Activated naive CD8-positive, alpha-beta T cell (primary cell): ENCODE results near the gene TENM3.
"Not testable (repeated sequence)": the region's sequence is repeated elsewhere in the genome, so short reads cannot be mapped to it uniquely, and the experiment has no call there.

Experiments
- H3K27ac Mint-ChIP-seq: one replicate; pipeline ENCODE4 v1.8.0; 2021; ENCODE audit warnings: mixed read lengths
- H3K27me3 Mint-ChIP-seq: one replicate; pipeline ENCODE4 v1.8.0; 2021; ENCODE audit warnings: mixed read lengths
- H3K36me3 Mint-ChIP-seq: one replicate; pipeline ENCODE4 v1.8.0; 2021; ENCODE audit warnings: mixed read lengths
- H3K4me1 Mint-ChIP-seq: one replicate; pipeline ENCODE4 v1.8.0; 2021; ENCODE audit warnings: low read depth, mixed read lengths
- H3K4me3 Mint-ChIP-seq: one replicate; pipeline ENCODE4 v1.8.0; 2021; ENCODE audit warnings: mild to moderate bottlenecking, mixed read lengths
- H3K9me3 Mint-ChIP-seq: one replicate; pipeline ENCODE4 v1.8.0; 2021; ENCODE audit warnings: low read depth, mixed read lengths

The TENM3 gene

DNA sequence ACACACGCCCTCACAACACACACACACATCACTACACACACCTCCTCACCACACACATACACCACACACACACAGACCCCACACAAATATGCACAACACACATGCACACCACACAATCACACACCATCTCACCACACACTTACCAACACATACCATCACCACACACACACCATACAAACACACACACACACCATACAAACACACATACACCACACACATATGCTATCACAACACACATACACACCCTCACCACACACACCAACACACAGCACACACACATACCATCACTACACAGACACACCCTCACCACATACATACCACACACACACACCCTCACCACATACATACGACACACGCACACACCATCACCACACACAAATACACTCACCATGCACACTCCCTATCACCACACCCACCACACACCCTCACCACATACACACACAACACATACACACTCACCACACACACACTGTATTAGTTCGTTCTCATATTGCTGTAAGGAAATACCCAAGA is 567.0 kb downstream of the TENM3 start:
- Mint-ChIP-seq H3K27ac (no peak overlapping the region), H3K36me3 (peaks cover 3% of the 10 kb centered on the region), H3K4me3 (no peak overlapping the region), H3K27me3 (no peaks in the 10 kb centered on the region), H3K9me3 (peaks cover 7% of the 10 kb centered on the region), H3K4me1 (peaks cover 9% of the 10 kb centered on the region)

DNA sequence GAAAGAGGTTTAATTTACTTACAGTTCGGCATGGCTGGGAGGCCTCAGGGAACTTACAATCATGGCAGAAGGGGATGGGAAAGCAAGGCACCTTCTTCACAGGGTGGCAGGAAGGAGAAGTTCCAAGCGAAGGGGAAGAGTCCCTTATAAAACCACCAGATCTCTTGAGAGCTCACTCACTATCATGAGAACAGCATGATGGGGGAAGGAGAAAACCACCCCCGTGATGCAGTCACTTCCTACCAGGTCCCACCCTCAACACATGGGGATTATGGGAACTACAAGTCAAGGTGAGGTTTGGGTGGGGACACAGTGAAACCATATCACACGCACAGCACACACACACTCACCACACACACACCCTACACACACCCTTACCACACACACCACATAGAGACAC is 569.7 kb downstream of the TENM3 start:
- no peaks in the 10 kb centered on the region for H3K27me3 Mint-ChIP-seq
- H3K36me3 Mint-ChIP-seq = peaks cover 3% of the 10 kb centered on the region
- H3K27ac Mint-ChIP-seq = no peak overlapping the region
- H3K4me3 Mint-ChIP-seq = no peak overlapping the region
- H3K4me1 Mint-ChIP-seq = peaks cover 3% of the 10 kb centered on the region
- peaks cover 7% of the 10 kb centered on the region for H3K9me3 Mint-ChIP-seq

DNA sequence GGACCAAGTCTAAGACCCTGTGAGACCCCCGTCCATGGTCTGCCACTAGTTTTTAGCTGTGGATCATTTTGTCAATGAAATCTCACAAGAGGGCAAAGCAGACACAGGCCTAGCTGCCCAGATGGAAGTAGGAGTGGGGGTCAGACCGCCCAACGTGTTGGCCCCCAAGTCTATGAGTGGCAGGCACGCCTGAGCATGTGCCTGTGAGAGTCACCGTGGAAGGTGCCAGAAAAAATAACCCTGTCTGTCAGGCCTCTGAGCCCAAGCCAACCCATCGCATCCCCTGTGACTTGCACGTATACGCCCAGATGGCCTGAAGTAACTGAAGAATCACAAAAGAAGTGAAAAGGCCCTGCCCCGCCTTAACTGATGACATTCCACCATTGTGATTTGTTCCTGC is 570.9 kb downstream of the TENM3 start:
- H3K27me3 Mint-ChIP-seq, H3K36me3 Mint-ChIP-seq, H3K27ac Mint-ChIP-seq: not testable (repeated sequence)

DNA sequence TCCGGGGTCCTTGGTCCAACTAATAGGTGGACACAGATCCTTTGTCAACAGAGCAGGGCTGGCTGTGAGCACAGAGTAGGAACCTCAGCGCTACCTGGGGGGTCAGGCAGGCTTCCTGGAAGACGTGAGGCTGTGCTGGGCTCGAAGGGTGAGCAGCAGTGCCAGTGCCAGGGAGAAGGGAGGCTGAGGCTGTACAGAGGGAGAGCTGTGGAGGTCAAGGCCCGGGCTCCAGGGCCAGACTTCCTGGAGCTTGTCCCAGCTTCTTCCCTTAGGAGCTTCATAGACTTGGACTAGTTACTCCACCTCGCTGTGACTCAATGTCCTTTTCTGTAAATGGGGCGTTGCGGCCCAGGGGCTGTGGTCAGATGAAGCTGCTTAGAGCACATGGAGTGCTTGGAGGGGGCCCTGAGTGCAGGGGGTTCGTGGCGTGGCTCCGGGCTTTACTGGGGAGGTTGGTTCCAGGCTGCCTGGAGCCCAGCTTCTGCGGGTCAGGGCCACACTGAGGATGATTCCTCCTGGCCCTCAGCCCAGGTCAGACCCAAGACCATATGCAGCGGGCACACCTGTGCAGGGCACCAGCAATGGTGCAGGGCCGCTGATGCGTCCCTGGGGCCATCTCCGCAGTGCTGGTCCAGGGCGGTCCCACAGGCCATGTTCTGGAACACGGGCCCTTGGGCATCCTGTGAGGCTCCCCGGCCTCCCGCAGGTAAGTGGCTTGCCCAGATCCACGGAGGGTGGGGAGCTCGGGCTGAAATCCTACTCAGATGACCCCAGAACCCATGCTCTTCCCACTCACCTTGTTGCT is 575.9 kb downstream of the TENM3 start:
- Mint-ChIP-seq H3K36me3 (no peaks in the 10 kb centered on the region), H3K27ac (no peak overlapping the region), H3K4me3 (no peak overlapping the region), H3K27me3 (no peaks in the 10 kb centered on the region), H3K9me3 (no peaks in the 10 kb centered on the region), H3K4me1 (no peaks in the 10 kb centered on the region)

More for the DNA sequence above, 570.9 kb downstream of the TENM3 start:
- not testable (repeated sequence) for H3K9me3 Mint-ChIP-seq, H3K4me1 Mint-ChIP-seq, H3K4me3 Mint-ChIP-seq

DNA sequence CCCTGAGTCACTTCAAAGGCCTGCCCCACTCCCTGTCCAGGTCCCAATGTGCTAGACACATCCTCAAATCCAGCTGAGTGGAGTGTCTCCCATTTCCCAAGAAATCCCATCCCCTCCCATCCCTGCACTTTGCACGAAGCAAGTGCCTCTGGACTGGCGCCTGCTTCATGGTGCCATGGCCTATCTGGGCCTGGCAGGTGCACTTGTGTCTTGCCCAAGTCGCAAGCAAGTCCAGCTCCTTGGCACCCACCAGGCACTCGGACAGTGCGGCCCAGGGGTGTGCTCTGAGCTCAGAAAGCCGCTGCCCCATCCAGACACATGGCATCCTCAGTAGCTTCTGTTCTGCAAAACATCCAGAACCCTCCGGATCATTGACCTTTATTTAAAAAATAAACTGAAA is 576.5 kb downstream of the TENM3 start:
- H3K9me3 Mint-ChIP-seq = no peaks in the 10 kb centered on the region
- H3K36me3 Mint-ChIP-seq = no peaks in the 10 kb centered on the region
- no peak overlapping the region for H3K4me3 Mint-ChIP-seq
- no peaks in the 10 kb centered on the region for H3K4me1 Mint-ChIP-seq
- no peaks in the 10 kb centered on the region for H3K27me3 Mint-ChIP-seq
- no peak overlapping the region for H3K27ac Mint-ChIP-seq

DNA sequence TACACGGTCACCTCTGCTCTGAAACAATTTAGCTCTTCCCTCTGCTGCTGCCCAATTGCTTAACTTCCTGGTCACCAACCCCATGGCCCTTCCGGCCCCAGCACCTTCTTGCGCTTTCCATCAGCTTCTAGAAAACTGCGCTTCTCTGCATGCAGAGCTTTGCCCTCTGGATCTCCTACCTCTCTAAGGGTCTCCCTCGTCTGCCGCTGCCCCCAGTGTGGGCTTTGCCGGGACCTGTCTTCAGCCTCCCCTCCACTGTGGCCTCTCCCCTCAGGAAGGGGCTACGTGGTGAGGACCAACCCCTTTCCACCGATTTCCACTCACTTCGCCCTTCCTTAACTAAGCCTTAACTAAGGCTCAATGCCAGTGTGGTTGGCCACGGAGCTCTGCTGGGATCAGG is 579.4 kb downstream of the TENM3 start:
- H3K4me1 Mint-ChIP-seq = peaks cover 8% of the 10 kb centered on the region
- no peak overlapping the region for H3K27ac Mint-ChIP-seq
- peaks cover 3% of the 10 kb centered on the region for H3K27me3 Mint-ChIP-seq
- H3K4me3 Mint-ChIP-seq = no peak overlapping the region
- no peaks in the 10 kb centered on the region for H3K36me3 Mint-ChIP-seq
- no peaks in the 10 kb centered on the region for H3K9me3 Mint-ChIP-seq

DNA sequence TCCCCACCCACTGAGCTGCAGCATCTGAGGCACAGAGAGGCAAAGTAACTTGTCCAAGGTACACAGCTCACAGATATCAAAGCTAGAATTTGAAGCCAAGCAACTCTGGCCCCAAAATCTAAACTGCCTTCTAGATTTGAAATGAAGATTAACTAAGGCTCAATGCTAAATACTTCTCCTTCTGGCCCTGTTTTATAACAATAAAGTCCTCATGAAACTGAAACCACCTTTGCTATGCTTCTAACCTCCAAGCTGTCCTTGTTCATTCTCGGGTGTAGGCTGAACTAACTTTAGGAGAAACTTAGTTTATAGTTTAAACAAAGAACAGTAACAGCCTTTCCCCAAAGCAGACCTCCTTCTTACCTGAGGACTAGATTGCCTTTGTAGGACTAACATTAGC is 580.4 kb downstream of the TENM3 start:
- peaks cover 8% of the 10 kb centered on the region for H3K4me1 Mint-ChIP-seq
- peaks cover 5% of the 10 kb centered on the region for H3K27me3 Mint-ChIP-seq
- H3K9me3 Mint-ChIP-seq = no peaks in the 10 kb centered on the region
- no peaks in the 10 kb centered on the region for H3K36me3 Mint-ChIP-seq
- H3K4me3 Mint-ChIP-seq = no peak overlapping the region
- no peak overlapping the region for H3K27ac Mint-ChIP-seq

DNA sequence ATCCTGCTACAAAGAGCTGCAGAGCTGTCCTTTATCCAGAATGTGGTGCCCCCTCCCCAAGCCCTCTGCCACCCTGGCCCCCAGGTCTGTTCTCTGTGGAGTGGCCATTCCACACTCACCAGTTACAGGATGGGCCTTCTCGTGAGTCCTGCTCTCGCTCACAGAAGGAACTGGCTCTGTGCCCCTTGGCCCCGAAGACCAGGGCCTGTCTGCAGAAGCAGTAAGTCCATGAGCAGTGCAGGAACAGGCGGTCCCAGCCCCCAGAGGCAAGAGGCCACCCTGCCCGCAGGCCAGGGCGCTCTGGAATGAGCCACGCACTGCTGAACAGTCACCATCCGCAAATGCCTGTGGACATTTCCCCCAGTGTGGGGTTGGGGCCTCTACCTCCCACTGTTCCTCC is 581.8 kb downstream of the TENM3 start:
- no peak overlapping the region for H3K27ac Mint-ChIP-seq
- H3K4me1 Mint-ChIP-seq = peaks cover 8% of the 10 kb centered on the region
- H3K4me3 Mint-ChIP-seq = no peak overlapping the region
- no peaks in the 10 kb centered on the region for H3K9me3 Mint-ChIP-seq
- peaks cover 5% of the 10 kb centered on the region for H3K27me3 Mint-ChIP-seq
- H3K36me3 Mint-ChIP-seq = no peaks in the 10 kb centered on the region

DNA sequence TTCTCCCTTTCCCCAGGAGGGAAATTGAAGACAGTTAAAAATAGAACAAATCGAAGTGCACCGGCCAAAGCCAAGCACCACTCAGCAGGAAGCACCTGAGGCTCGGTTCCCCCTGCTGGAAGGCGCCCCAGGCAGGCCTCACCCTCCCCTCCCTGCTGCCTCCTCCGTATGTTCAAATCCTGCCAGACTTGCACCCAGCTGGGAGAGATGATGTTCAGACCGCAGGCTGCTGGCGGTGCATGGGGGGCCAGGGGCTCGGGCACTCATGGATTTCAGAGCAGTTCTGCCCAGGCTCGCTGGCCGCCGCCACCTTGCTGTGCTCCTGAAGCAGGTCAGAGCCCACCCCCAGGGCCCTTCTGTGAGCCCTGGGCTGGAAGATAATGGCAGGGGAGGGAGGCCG is 582.6 kb downstream of the TENM3 start:
- no peaks in the 10 kb centered on the region for H3K36me3 Mint-ChIP-seq
- H3K27me3 Mint-ChIP-seq = peaks cover 9% of the 10 kb centered on the region
- no peak overlapping the region for H3K27ac Mint-ChIP-seq
- no peaks in the 10 kb centered on the region for H3K9me3 Mint-ChIP-seq
- peaks cover 8% of the 10 kb centered on the region for H3K4me1 Mint-ChIP-seq
- no peak overlapping the region for H3K4me3 Mint-ChIP-seq

DNA sequence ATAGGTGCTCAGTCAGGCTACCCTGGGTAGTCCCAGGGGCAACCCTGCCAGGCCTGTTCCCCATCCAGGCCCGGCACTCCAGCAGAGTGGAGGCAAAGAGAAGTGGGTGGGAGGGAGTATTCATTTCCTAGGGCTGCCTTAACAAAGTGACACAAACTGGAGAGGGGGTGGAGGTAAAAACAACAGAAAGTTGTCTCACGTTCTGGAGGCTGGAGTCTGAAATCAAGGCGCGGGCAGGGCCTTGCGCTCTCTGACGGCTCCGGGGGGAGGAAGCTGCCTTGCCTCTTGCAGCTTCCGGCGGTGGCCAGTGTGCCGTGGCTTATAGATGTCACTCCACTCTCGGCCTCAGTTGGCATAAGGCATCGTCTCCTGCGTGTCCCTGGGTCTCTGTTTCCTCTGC is 583.2 kb downstream of the TENM3 start:
- H3K4me1 Mint-ChIP-seq = peaks cover 8% of the 10 kb centered on the region
- no peaks in the 10 kb centered on the region for H3K36me3 Mint-ChIP-seq
- peaks cover 9% of the 10 kb centered on the region for H3K27me3 Mint-ChIP-seq
- H3K4me3 Mint-ChIP-seq = no peak overlapping the region
- H3K27ac Mint-ChIP-seq = no peak overlapping the region
- no peaks in the 10 kb centered on the region for H3K9me3 Mint-ChIP-seq

DNA sequence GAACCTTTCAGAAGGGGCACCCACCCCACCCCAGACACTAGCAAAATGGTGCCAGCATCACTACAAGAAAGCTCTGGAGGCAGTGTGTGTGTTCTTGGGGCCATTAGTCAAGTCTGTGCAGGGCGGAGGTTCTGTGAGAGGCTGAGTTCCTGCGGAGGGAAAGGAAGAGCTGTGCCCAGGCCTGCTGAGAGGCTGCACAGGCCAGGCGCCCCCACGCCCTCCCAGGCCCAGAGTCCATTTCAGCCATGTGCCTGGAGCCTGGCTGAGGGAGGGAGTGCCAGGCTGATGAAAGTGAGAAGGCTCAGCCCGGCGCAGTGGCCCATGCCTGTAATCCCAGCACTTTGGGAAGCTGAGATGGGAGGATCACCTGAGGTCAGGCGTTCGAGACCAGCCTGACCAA is 584.0 kb downstream of the TENM3 start:
- Mint-ChIP-seq H3K9me3 (no peaks in the 10 kb centered on the region), H3K27me3 (peaks cover 9% of the 10 kb centered on the region), H3K4me1 (peaks cover 8% of the 10 kb centered on the region)

DNA sequence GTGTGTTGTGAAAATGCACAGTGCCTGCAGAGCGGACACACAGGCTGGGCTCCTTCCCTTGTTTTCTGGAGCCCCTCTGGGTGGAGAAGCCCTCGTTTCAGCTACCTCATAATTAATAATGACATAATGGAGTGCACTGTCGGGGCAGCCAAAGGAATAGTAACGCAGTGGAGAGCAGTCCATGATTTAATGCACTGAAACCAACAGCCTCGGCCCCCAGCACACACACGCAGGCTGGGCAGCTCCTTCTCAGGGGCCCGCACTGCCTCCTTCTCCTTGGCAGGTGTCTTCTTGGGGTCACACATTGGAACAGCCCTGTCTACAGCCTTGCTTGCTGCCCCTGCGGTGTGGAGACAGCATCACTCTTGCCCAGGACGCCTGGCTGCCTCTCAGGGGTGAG is 584.8 kb downstream of the TENM3 start:
- H3K36me3 Mint-ChIP-seq = no peaks in the 10 kb centered on the region
- H3K27me3 Mint-ChIP-seq = peaks cover 13% of the 10 kb centered on the region
- H3K9me3 Mint-ChIP-seq = no peaks in the 10 kb centered on the region
- no peak overlapping the region for H3K4me3 Mint-ChIP-seq
- H3K27ac Mint-ChIP-seq = no peak overlapping the region
- H3K4me1 Mint-ChIP-seq = peaks cover 8% of the 10 kb centered on the region

More for the DNA sequence above, 584.0 kb downstream of the TENM3 start:
- Mint-ChIP-seq H3K4me3 (no peak overlapping the region), H3K27ac (no peak overlapping the region), H3K36me3 (no peaks in the 10 kb centered on the region)

DNA sequence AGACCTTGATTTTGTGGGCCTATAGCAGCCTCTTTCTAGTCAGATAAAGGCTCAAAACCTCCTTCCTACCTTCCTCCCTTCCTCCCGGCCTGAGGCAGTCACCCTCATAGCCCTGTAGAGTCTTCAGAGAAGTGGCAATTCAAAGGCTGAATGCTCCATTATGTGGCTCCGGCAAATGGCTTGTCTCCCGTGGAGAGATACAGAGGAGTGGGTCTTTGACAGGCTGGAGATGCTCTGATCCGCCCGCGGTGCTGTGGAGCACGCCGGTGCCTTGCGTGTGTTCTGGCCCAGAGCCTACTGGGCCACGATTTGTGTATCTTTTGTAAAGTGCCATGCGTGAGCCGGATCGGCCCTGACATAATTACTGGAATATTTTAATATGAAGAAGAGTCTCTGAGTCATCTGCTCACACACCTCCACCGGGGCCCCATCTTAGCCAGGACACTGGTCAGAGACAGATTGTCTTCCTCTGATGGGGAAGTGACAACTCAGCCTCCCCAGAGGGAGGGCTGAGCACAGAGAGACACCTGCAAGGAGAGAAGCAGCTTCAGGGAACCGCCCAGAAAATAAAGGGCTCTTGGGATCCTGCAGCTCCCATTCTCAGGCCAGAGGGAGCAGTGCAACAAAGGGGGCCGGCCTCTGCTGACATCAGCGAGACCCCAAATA is 585.3 kb downstream of the TENM3 start:
- H3K27me3 Mint-ChIP-seq = peaks cover 13% of the 10 kb centered on the region
- H3K4me3 Mint-ChIP-seq = no peak overlapping the region
- peaks cover 8% of the 10 kb centered on the region for H3K4me1 Mint-ChIP-seq
- H3K27ac Mint-ChIP-seq = no peak overlapping the region
- no peaks in the 10 kb centered on the region for H3K36me3 Mint-ChIP-seq
- no peaks in the 10 kb centered on the region for H3K9me3 Mint-ChIP-seq

DNA sequence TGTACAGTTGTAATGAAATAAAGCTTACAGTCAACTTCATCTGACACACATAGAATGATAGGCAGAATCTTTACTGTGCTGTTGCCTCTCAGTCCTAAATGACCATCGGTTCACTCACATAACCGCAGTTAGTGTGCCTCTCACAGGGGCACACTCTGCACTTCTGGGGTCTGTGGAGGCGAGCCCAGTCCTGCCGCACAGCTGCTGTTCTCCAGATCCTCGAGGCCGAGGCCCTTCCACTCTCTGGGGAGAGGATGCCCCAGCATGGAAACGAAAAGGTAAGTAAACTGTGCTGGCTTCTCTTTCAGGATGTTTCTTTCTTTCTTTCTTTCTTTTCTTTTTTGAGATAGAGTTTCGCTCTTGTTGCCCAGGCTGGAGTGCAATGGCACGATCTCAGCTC is 586.0 kb downstream of the TENM3 start:
- no peak overlapping the region for H3K4me3 Mint-ChIP-seq
- peaks cover 8% of the 10 kb centered on the region for H3K4me1 Mint-ChIP-seq
- no peak overlapping the region for H3K27ac Mint-ChIP-seq
- no peaks in the 10 kb centered on the region for H3K9me3 Mint-ChIP-seq
- peaks cover 13% of the 10 kb centered on the region for H3K27me3 Mint-ChIP-seq
- H3K36me3 Mint-ChIP-seq = no peaks in the 10 kb centered on the region

DNA sequence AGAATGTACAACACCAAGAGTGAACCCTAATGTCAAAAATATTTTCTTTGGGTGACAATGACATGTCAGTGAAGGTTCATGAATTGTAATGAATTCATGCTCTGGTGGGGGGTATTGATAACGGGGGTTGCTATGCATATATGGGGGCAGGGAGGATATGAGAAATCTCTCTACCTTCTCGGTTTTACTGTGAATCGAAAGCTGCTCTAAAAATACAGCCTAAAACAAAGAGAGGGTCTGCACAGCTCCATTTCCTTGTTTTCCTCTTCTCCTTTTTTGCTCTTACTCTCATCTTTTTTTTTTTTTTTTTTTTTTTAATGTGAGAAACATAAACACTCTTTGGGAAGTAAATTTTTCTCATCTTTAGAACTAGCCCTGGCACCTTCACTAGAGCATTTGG is 588.2 kb downstream of the TENM3 start:
- H3K27ac Mint-ChIP-seq = no peak overlapping the region
- peaks cover 26% of the 10 kb centered on the region for H3K27me3 Mint-ChIP-seq
- no peaks in the 10 kb centered on the region for H3K36me3 Mint-ChIP-seq
- H3K9me3 Mint-ChIP-seq = no peaks in the 10 kb centered on the region
- peaks cover 6% of the 10 kb centered on the region for H3K4me1 Mint-ChIP-seq
- H3K4me3 Mint-ChIP-seq = no peak overlapping the region
